Ectodermal cell (in vitro differentiated cells): Measurements from ENCODE around the gene CDYL.
"Not testable (repeated sequence)": the region's sequence is repeated elsewhere in the genome, so short reads cannot be mapped to it uniquely, and the experiment has no call there.

Experiments used
- H3K27ac ChIP-seq: 2 replicates; pipeline ENCODE4 v1.7.0; 2013; ENCODE audit warnings: mild to moderate bottlenecking, low read depth, low read length; ENCODE audit not compliant: insufficient read depth, poor library complexity, severe bottlenecking
- H3K27me3 ChIP-seq: 2 replicates; pipeline ENCODE4 v1.7.0; 2013; ENCODE audit warnings: mild to moderate bottlenecking, low read length; ENCODE audit not compliant: insufficient read depth, control insufficient read depth, poor library complexity, severe bottlenecking
- H3K36me3 ChIP-seq: one replicate; pipeline ENCODE4 v1.7.0; 2013; ENCODE audit warnings: low read length; ENCODE audit not compliant: control insufficient read depth, insufficient read depth
- H3K4me1 ChIP-seq: one replicate; pipeline ENCODE4 v1.7.0; 2013; ENCODE audit warnings: low read length; ENCODE audit not compliant: control insufficient read depth, insufficient read depth
- H3K4me3 ChIP-seq: 2 replicates; pipeline ENCODE4 v1.7.0; 2013; ENCODE audit warnings: low read depth, low read length, control low read depth; ENCODE audit not compliant: insufficient read depth
- H3K9me3 ChIP-seq: 2 replicates; pipeline ENCODE4 v1.7.0; 2013; ENCODE audit warnings: mild to moderate bottlenecking, low read length, moderate library complexity; ENCODE audit not compliant: control insufficient read depth
- WGBS, 2 experiments: methylation state at CpG; one replicate each; pipeline ENCODE4 v1.1.7; 2013; ENCODE audit warnings: missing lambda C conversion rate in 2 of 2; 5-methylcytosine and 5-hydroxymethylcytosine counted together

The CDYL gene

DNA sequence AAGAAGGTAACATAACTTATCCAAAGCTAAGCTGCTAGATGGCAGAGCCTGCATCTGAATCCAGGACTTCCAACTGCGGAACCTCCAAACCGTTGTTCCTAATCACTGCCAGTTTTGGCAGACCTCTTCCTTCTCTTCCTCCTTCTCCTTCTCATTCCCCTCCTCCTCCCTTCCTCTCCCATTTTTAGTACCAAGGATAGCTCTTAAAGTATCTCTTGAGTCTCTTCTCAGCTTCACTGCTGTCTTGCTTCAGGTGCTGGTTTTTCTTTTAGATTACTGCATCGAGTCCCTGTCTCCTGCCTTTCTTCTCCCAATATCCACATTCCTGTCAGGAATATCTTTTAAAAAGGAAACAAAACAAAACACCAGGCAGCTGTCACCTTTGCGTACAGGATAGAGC is 77.1 kb downstream of the CDYL start:
- H3K4me1 ChIP-seq = peaks cover 4% of the 10 kb centered on the region
- no peak overlapping the region for H3K27ac ChIP-seq
- 83 to 89% methylated on average over 4 of the region's 4 CpGs for WGBS, 2 experiments
- H3K27me3 ChIP-seq = no peaks in the 10 kb centered on the region
- no peaks in the 10 kb centered on the region for H3K36me3 ChIP-seq
- no peak overlapping the region for H3K4me3 ChIP-seq
- no peaks in the 10 kb centered on the region for H3K9me3 ChIP-seq

DNA sequence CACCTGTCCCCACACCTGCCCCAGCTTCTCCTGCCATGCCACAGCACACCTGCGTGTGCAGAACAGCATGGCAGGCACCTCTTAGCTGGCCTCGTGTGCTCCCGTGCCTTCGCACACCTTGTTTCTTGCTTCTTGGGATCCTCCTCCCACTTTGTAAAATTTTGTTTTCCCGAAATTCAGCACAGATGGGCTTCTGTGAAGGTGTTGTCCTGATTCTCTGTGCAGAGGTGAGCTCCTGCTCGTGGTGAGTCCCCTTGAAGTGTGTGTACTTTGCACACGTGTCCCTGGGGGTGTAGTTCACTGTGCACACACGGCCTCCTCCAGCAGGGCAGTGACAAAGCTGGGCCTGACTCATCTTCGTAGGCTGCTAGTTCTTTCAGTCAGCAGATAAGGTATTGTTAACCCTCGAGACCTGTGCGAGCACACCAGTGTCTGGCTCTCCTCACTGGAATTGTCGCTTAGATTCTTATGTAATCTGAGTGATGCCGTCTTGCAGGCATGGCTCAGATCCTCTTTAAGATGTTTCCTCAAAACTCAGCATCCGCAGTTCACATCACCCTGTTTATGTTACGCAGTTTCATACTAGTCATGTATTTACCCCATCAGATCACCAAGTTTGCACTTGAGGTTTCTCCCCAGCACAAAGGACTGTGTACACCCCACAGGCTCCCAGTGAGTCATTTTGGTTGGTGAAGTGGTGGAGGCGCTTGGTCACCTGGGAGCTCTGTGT is 77.7 kb downstream of the CDYL start:
- no peaks in the 10 kb centered on the region for H3K27me3 ChIP-seq
- no peak overlapping the region for H3K27ac ChIP-seq
- WGBS, 2 experiments = 93% methylated on average over 16 of the region's 16 CpGs
- H3K9me3 ChIP-seq = no peaks in the 10 kb centered on the region
- no peaks in the 10 kb centered on the region for H3K36me3 ChIP-seq
- H3K4me1 ChIP-seq = peaks cover 2% of the 10 kb centered on the region
- no peak overlapping the region for H3K4me3 ChIP-seq

DNA sequence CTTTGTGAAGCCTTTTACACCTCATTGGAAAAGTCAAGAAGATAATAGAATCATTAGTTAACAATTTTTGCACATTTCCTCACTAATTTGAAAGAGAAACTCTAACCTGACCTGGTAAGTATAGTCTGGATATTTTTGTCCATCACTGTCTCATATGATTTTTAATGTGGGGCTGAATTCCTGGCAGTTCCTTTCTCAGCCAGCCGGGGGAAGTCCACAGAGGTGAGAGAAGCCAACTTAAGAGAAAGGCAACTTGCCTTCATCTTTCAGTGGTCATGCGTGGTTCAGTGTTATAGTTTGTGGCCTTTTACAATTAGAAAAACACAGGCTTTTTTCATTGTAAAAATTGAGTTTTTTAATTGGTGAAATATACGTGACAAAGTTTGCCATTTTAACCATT is 80.6 kb downstream of the CDYL start:
- Histone ChIP-seq H3K4me3 (no peak overlapping the region), H3K27ac (no peak overlapping the region), H3K36me3 (no peaks in the 10 kb centered on the region), H3K4me1 (peaks cover 4% of the 10 kb centered on the region), H3K9me3 (no peaks in the 10 kb centered on the region), H3K27me3 (no peaks in the 10 kb centered on the region)
- 88 to 93% methylated on average over 3 of the region's 3 CpGs for WGBS, 2 experiments

DNA sequence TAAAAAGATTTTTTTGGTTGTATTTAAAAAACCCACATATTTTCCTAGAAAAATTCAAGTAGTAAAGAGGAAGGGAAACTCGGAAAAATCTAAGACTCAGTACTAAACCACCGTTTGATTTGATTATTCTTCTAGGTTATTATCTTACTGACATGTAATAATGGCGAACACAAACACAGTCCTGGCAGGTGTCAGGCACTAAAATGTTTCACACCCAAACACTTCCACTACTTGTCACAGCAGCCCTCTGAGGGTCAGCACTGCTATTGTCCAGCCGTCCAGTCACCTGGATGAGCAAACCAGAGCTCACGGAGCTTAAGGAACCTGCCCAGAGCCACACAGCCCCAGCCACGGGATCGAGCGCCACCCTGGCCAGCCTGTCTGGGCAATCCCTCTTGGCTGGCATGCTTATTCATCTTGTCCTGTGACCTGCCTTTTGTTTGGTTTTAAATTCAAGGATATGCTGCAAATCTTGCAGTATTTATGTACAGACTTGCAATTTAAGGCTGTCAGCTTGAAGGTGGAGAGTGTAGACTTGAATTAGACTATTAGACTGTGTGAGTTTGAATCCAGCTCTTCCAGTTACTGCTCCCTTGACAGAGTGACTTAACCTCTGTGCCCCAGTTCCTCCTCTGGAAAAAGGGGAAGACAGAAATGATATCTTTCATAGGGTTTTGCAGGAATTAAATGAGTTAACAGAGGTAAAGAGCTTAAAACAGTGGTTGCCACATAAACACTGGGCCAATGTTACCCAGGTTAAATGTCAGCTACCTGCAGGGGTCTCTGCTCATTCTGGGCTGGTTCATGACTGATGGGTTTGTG is 82.2 kb downstream of the CDYL start:
- Histone ChIP-seq H3K27me3 (no peaks in the 10 kb centered on the region), H3K27ac (no peak overlapping the region), H3K9me3 (no peaks in the 10 kb centered on the region), H3K4me3 (no peak overlapping the region), H3K36me3 (no peaks in the 10 kb centered on the region), H3K4me1 (peaks cover 4% of the 10 kb centered on the region)
- 91 to 97% methylated on average over 8 of the region's 8 CpGs for WGBS, 2 experiments

DNA sequence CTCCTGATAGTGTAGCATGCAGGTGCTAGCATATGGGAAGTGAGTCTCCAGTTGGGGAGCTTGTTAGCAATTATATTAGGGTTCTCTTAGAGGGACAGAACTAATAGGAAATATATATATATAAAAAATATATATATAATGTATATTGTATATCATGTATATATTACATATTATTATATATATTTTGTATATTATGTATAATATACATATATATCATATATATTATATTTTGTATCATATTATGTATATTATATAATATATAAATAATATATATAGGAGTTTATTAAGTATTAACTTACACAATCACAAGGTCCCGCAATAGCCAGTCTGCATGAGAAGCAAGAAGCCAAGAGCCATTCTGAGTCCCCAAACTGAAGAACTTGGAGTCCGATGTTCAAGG is 84.2 kb downstream of the CDYL start:
- no peak overlapping the region for H3K4me3 ChIP-seq
- no peaks in the 10 kb centered on the region for H3K27me3 ChIP-seq
- H3K4me1 ChIP-seq = peaks cover 4% of the 10 kb centered on the region
- WGBS, 2 experiments = 88 to 97% methylated on average over 2 of the region's 2 CpGs
- no peaks in the 10 kb centered on the region for H3K36me3 ChIP-seq
- no peaks in the 10 kb centered on the region for H3K9me3 ChIP-seq
- H3K27ac ChIP-seq = no peak overlapping the region

DNA sequence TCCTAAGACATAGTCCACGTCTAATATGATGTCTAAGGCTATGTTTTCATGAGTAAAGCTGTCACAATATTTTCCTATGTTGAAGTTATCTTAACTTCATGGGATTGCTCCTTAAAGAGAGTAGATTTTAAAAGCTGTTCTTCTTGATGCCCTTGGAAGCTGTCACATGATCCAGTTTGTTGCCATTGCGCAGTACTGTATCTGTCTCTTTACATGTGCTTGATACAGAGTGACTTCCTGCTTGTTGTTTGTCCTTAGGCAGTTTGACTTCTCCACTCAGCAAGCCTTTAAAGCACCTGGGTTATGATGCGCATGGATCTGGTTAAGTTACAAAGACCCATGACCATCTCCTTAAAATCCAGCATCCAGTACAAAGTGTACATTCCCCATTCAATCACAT is 85.4 kb downstream of the CDYL start:
- H3K4me1 ChIP-seq = peaks cover 4% of the 10 kb centered on the region
- H3K27me3 ChIP-seq = no peaks in the 10 kb centered on the region
- H3K27ac ChIP-seq = no peak overlapping the region
- no peak overlapping the region for H3K4me3 ChIP-seq
- WGBS, 2 experiments = 95 to 97% methylated on average over 3 of the region's 3 CpGs
- no peaks in the 10 kb centered on the region for H3K9me3 ChIP-seq
- H3K36me3 ChIP-seq = no peaks in the 10 kb centered on the region

DNA sequence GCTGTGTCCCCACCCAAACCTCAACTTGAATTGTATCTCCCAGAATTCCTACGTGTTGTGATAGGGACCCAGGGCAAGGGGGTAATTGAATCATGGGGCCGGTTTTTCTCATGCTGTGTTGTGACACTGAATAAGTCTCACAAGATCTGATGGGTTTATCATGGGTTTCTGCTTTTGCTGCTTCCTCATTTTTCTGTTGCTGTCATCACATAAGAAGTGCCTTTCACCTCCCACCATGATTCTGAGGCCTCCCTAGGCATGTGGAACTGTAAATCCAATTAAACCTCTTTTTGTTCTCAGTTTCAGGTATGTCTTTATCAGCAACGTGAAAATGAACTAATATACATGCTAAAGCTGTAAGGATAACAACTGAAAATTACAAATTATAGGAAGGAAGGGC is 88.3 kb downstream of the CDYL start:
- Histone ChIP-seq H3K4me1 (no peaks in the 10 kb centered on the region), H3K27ac (no peak overlapping the region), H3K36me3 (no peaks in the 10 kb centered on the region), H3K27me3 (no peaks in the 10 kb centered on the region), H3K4me3 (no peak overlapping the region), H3K9me3 (no peaks in the 10 kb centered on the region)
- WGBS, 2 experiments = 88 to 94% methylated on average over 3 of the region's 3 CpGs

DNA sequence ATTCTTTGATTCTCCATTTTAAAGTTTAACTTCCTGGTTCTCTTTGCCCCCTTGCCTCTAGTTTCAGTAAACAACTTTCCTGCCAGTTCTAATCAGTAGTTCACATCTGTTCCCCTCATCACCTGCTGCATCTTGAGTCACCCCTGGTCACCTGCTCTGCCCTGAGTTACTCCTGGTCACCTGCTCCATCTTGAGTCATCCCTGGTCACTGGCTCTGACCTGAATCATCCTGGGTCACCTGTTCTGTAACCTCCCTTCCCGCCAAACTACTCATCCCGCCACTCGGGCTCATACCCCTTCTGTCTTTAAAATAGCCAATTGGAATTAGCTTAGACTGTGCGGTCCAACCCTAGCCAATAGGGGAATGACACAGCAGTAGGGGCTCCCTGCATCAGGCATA is 88.8 kb downstream of the CDYL start:
- H3K4me3 ChIP-seq, H3K27me3 ChIP-seq, H3K36me3 ChIP-seq, H3K4me1 ChIP-seq, H3K9me3 ChIP-seq, H3K27ac ChIP-seq: not testable (repeated sequence)
- 90 to 96% methylated on average over 4 of the region's 4 CpGs for WGBS, 2 experiments

DNA sequence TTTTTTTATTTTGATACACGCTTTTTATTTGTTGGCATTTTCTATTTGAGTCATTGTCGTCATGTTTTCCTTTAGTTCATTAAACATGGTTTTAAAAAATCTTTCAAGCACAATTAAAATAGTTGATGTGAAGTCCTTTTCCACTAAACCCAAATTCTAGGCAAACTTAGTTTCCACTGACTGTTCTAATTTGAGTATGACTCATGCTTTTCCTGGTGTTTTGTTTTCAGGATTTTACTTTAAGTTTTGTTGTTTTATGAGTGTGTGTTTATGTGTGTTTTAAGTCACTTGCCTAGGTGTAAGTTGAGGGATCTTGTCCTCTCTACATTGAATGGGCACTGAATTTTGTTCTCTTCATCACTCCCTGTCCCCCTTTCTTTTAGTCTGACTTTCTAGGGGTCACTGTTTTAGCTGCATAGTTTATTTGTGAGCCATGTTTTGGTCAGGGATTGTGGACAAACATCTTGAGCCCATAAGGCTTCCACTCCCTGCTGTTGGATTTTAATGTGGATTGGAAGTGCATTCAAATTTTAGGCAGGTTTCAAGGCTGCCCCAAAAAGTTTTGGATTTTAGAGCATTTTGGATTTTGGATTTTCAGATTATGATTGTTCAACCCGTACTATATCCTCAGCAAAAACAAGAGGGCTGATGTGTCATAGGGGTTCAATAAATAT is 94.8 kb downstream of the CDYL start:
- 100% methylated on average over 1 to 2 of the region's 3 CpGs for WGBS, 2 experiments
- Histone ChIP-seq H3K4me1 (no peaks in the 10 kb centered on the region), H3K36me3 (no peaks in the 10 kb centered on the region), H3K9me3 (no peaks in the 10 kb centered on the region), H3K27ac (no peak overlapping the region), H3K27me3 (no peaks in the 10 kb centered on the region), H3K4me3 (no peak overlapping the region)

DNA sequence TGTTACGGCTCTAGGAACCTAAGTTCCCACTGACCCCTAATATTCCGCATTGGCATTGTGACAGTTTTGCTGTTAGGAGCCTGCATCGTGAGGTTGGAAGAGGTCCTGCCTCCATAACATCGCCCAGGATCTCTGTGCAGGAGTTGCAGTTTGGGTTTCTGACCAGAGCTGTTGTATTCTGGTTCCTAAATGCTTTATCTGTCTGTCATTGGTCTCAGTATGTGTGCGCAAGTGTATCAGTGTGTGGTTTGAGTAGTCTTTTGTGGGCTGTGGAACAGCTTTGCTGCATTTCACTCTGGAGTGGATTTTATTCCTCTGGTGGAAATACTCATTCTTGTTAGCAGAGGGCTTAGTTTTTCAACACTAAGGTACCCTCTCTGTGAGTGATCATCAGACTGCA is 95.6 kb downstream of the CDYL start:
- no peaks in the 10 kb centered on the region for H3K27me3 ChIP-seq
- no peaks in the 10 kb centered on the region for H3K9me3 ChIP-seq
- H3K27ac ChIP-seq = no peak overlapping the region
- H3K36me3 ChIP-seq = no peaks in the 10 kb centered on the region
- WGBS, 2 experiments = 93 to 94% methylated on average over 5 of the region's 5 CpGs
- H3K4me3 ChIP-seq = no peak overlapping the region
- H3K4me1 ChIP-seq = no peaks in the 10 kb centered on the region
